C4-2B (cell line): ENCODE results near the gene ADCY1.

ENCODE experiments used
- H3K27ac ChIP-seq: fragments of 450-650 bp; 2 replicates; pipeline ENCODE4 v1.5.1; 2017
- ZFX ChIP-seq: fragments of 450-650 bp; IDR thresholded peaks from 2 replicates; pipeline ENCODE4 v1.6.1; 2017
- TF ChIP-seq, protein P1 (sequence below): fragments of 450-650 bp; conservative IDR thresholded peaks from 2 replicates; pipeline ENCODE4 v1.5.1; 2017; ENCODE audit warnings: mild to moderate bottlenecking

The ADCY1 gene

DNA sequence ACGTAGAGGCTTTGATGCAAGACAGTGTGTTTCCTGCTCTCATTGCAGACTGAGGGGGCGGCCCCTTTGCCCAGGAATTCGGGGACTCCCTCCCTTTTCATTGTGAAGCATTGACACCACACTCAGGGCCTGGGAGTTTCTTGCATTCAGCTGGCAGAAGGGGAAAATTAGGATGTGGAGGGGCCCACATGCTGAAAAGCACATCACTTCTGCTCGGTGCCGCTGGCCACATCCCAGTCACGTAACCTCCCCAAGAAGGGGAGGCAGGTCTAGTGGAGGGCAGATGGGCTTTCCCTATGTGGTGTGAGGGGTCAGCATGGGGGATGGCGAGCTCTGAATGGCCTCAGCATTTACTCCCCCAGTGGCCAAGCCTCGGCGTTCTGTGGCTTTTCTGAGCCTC is 47.9 kb downstream of the ADCY1 start:
- TF ChIP-seq ZFX: no peak
- TF ChIP-seq, protein P1, sequence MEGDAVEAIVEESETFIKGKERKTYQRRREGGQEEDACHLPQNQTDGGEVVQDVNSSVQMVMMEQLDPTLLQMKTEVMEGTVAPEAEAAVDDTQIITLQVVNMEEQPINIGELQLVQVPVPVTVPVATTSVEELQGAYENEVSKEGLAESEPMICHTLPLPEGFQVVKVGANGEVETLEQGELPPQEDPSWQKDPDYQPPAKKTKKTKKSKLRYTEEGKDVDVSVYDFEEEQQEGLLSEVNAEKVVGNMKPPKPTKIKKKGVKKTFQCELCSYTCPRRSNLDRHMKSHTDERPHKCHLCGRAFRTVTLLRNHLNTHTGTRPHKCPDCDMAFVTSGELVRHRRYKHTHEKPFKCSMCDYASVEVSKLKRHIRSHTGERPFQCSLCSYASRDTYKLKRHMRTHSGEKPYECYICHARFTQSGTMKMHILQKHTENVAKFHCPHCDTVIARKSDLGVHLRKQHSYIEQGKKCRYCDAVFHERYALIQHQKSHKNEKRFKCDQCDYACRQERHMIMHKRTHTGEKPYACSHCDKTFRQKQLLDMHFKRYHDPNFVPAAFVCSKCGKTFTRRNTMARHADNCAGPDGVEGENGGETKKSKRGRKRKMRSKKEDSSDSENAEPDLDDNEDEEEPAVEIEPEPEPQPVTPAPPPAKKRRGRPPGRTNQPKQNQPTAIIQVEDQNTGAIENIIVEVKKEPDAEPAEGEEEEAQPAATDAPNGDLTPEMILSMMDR: no peak
- no peak overlapping the region for H3K27ac ChIP-seq

DNA sequence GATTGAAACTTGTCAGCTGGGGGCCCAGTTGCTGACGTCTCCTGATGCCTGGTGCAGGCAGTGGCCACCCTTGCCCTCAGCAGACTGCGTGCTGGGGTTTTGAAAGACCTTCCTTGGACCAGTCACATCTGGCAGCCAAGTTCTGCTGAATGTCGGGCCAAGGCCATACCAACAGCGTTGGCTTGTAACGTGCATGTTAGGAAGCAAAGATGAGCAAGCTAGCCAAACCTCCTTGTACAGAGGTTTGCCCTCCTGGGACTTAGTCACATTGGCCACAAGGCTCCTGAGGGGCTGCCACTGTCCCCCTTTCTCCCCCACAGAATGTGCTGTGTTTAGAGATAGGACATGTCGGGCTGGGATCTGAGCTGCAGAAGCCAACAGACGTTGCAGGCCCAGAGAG is 49.0 kb downstream of the ADCY1 start:
- H3K27ac ChIP-seq: no peak overlapping the region
- TF ChIP-seq, protein P1: no peak
- no peak for TF ChIP-seq ZFX

DNA sequence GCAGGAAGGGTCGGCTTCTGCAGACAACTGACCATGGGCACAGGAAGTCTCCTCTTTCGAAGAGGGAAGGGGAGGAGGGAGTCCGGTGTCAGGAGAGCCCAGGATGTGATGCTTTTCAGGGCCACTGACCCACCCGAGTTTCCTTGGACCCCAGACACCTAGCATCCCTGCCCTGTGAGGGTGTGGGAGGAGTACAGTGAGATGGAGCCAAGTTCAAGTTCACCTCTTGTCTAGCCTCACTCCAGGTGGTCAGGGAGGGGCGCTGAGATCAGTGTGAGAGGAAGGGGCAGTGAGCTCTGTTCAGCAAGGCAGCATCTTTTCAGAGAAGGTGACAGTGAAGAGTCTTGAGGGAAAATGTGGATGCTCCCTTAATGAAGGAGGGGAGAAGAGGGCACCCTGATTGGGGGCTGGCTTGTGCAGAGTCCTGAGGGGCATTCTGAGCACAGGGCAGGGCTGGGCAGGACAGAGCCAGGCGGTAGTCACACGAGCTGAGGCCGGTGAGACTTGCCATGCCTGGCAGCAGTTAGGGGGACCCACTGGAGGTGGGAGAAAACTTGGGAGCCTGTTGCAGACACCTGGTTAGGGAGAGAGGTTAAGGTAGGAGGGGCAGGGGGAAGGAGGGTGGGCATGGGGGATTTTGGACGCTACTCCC is 49.7 kb downstream of the ADCY1 start:
- no peak overlapping the region for H3K27ac ChIP-seq
- TF ChIP-seq ZFX: no peak
- TF ChIP-seq, protein P1: no peak

DNA sequence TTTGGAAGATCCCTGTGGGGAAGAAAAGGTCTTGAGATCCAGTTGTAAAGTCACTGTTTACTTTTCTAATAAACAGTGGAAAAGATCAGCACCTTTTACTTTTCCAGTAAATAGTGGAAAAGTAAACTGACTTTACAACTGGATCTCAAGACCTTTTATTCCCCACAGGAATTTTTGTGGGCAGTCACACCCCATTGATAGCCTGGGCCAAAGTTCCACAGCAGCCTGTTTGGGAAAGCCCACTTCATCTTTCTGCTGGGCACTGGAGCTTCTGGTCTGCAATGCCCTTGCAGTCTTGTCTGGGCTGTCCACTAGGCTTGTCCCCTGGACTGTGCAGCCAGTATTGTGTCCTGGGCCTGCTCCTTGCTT is 50.2 kb downstream of the ADCY1 start:
- TF ChIP-seq, protein P1: no peak
- TF ChIP-seq ZFX: no peak
- no peak overlapping the region for H3K27ac ChIP-seq

DNA sequence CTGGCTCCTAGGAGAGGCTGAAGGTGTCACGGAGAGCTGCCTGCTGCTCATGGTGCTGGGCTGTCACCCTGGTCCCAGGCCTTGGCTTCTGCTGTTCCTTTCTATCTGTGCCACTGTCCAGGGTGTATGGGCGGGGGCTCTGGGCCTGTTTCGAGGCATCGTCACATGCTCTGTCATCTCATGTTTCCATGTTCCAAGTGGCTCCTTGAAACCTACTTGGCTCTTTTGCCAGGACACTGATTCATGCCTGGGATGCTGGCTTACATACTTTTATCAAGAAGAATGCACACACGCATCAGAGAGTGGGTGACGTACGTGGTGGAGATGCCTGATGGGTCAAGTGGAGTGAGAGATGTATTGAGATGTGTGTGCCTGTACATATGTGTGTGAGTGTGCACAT is 50.9 kb downstream of the ADCY1 start:
- H3K27ac ChIP-seq: no peak overlapping the region

DNA sequence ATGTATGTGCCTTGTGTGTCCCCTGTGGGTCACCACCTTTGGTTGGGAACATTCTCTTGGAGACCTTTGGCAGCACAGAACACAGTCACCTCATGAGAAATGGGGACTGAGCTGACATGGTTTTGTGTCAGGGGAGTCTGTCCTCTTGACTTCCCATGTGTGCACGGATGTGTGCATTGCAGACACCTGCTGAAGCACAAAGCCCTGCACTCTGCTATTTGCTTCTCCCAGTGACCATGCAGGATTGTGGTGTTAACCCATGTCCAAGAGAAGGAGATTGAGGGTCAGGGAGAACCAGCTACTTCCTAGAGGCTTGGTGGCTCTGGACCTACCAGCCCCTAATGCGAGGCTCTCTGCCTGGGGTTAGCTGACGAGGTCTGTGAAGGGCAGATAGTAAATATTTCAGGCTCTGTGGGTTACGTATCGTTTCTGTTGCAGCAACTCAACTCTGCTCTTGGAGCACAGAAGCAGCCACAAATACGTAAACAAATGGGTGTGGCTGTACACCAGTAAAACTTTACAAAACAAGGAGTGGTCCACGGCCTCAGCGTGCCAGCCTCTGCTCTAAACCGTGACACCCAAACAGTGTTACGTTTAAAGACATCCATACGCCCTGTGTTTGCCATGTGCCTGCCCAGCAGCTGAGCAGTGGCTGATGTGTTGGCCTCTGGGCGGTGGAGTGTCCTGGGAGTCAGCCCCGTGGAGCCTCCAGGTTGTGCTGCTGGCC is 51.7 kb downstream of the ADCY1 start:
- H3K27ac ChIP-seq: no peak overlapping the region
- TF ChIP-seq ZFX: no peak
- TF ChIP-seq, protein P1: no peak

More for the DNA sequence above, 50.9 kb downstream of the ADCY1 start:
- no peak for TF ChIP-seq ZFX
- TF ChIP-seq, protein P1: no peak
